Adrenal gland (tissue), 12 donors: ENCODE results near the gene KCTD10. TPM values are rescaled to one million over a fixed set of nuclear protein-coding genes. Genes with fewer than 3 reads are reported as not detected.
"Not testable (repeated sequence)": the region's sequence is repeated elsewhere in the genome, so short reads cannot be mapped to it uniquely, and the experiment has no call there.

Source experiments
- DNase-seq, 7 donors: peaks; one replicate each; pipeline ENCODE4 v3.0.0-alpha.2; 2019 to 2020
- H3K27ac ChIP-seq, 5 donors: fragments of 200-600 bp; sonication (generic) in 4 of 5; 1 replicate in 3 of 5; 2 replicates in 2 of 5; pipeline versions ENCODE4 v1.5.1 to v1.8.0; 2016 to 2020; ENCODE audit warnings: mild to moderate bottlenecking in 1 of 5
- H3K27me3 ChIP-seq: fragments of 200-600 bp; 2 replicates; pipeline ENCODE4 v1.8.0; 2021
- H3K36me3 ChIP-seq, 2 donors: fragments of 200-600 bp; replicated peaks in 1 of 2; 1 replicate in 1 of 2; 2 replicates in 1 of 2; pipeline versions ENCODE4 v1.5.1 to v1.8.0; 2018 to 2022
- H3K4me1 ChIP-seq, 2 donors: fragments of 200-600 bp; replicated peaks in 1 of 2; 1 replicate in 1 of 2; 2 replicates in 1 of 2; pipeline versions ENCODE4 v1.5.1 to v1.8.0; 2018 to 2021
- H3K4me3 ChIP-seq, 4 donors: fragments of 200-600 bp; sonication (generic) in 3 of 4; one replicate each; pipeline ENCODE4 v1.5.1; 2016 to 2018
- H3K9me3 ChIP-seq, 3 donors: fragments of 200-600 bp; sonication (generic) in 1 of 3; replicated peaks in 1 of 3; 1 replicate in 2 of 3; 2 replicates in 1 of 3; pipeline versions ENCODE4 v1.5.1 to v1.8.0; 2016 to 2021
- CTCF ChIP-seq, 6 experiments: fragments of 450-650 bp in 4 of 6; fragments of 200-600 bp in 2 of 6; sonication (generic) in 1 of 6; IDR thresholded peaks; 1 replicate in 5 of 6; 2 replicates in 1 of 6; pipeline versions ENCODE4 v1.5.1 to v1.8.0; 2016 to 2021; ENCODE audit warnings: antibody characterized with exemption in 6 of 6, mild to moderate bottlenecking in 2 of 6, moderate library complexity in 1 of 6
- POLR2A ChIP-seq, 2 donors: fragments of 450-650 bp; IDR thresholded peaks; one replicate each; pipeline ENCODE4 v1.6.1; 2017; ENCODE audit warnings: antibody characterized with exemption in 2 of 2, mild to moderate bottlenecking in 2 of 2, moderate library complexity in 1 of 2
- WGBS, 4 donors: extraction: QIAGEN DNeasy Blood & Tissue Kit in 2 of 4; methylation state at CpG; one replicate each; pipeline versions ENCODE4 v1.1.5 to v1.1.7; 2013 to 2017; 5-methylcytosine and 5-hydroxymethylcytosine counted together
- intact Hi-C, 2 donors: fragments of 100-400 bp; cut with DNase I; formaldehyde crosslinking; loops; one replicate each; pipeline versions ENCODE4 v1.14.1 to v1.15.0; 2022 to 2023
- polyA plus RNA-seq, 3 donors: library from polyadenylated mRNA; stranded (reverse); fragments of 200-250 nt in 2 of 3; fragments of 350-450 nt in 1 of 3; fragmentation: Illumina TruSeq in 1 of 3; extraction: RNeasy Lipid Tissue Mini Kit (QIAGEN cat#74804) in 1 of 3; gene quantifications; one replicate each; pipeline ENCODE4 v1.2.3, GENCODE V29; 2013 to 2014
- total RNA-seq, 9 donors: library from RNA; depleted of rRNA in 4 of 9; stranded (reverse); fragments of >200 nt in 4 of 9; fragments of 120-200 nt in 1 of 9; fragmentation: NEBNext Ultra II Directional in 1 of 9; extraction: Animal tissue kit (Norgen Biotek cat#: 25700) in 1 of 9; gene quantifications; one replicate each; pipeline versions ENCODE4 v1.1.0 to v1.2.4, GENCODE V29; 2013 to 2023
- donor health status: healthy with polysubstance abuse.
- donor health status: Bipolar disorder and iron deficiency.
- donor health status: DM: yes; HTN: yes; CAD: no.
- donor health status: DM: no; HTN: no; CAD: no.
- donor health status: DM: no; HTN: no; CAD: no.
- donor health status: DM: yes; HTN: yes; CAD: no.

The KCTD10 gene
- total and polyA plus RNA-seq, 12 donors = 21.6 to 77.8 (median 56.1) TPM

- WGBS, 4 donors = 1 to 2% (median 1%) methylated on average over 11 of the region's 11 CpGs
Measured at GRCh38 chr12:109476807-109477184, 304 bp downstream of the KCTD10 start.

GRCh38 chr12:109475993-109476806 is 900 bp downstream of the KCTD10 start:
- H3K27me3 ChIP-seq = no peaks in the 10 kb centered on the region
- H3K4me3 ChIP-seq = peak overlapping the region; percentile 56 to 84 (median 78)
- intact Hi-C loops = no loop called here
- H3K4me1 ChIP-seq = peaks cover 13 to 47% of the 10 kb centered on the region in 2 donors
- peak in 1 of 7 donors; percentile 54 for DNase-seq
- no peaks in the 10 kb centered on the region for H3K9me3 ChIP-seq
- TF ChIP-seq CTCF (IDR thresholded peaks at IDR 0.05) (no peak), POLR2A (IDR thresholded peaks at IDR 0.05) (no peak)
- peak overlapping the region in 4 of 5 donors; percentile 82 to 99 (median 94) for H3K27ac ChIP-seq
- no peaks in the 10 kb centered on the region for H3K36me3 ChIP-seq
- 16 to 23% (median 21%) methylated on average over 17 to 19 of the region's 19 CpGs for WGBS, 4 donors

More at GRCh38 chr12:109476807-109477184, 304 bp downstream of the KCTD10 start:
- TF ChIP-seq POLR2A (IDR thresholded peaks at IDR 0.05) = no peak
- no peak for TF ChIP-seq CTCF (IDR thresholded peaks at IDR 0.05)
- H3K27ac ChIP-seq = peak overlapping the region; percentile 82 to 99 (median 93)
- H3K36me3 ChIP-seq = no peaks in the 10 kb centered on the region
- DNase-seq = no peak
- H3K9me3 ChIP-seq = no peaks in the 10 kb centered on the region
- H3K4me3 ChIP-seq = peak overlapping the region; percentile 56 to 84 (median 78)
- intact Hi-C loops = no loop called here
- H3K27me3 ChIP-seq = no peaks in the 10 kb centered on the region
- peaks cover 13 to 46% of the 10 kb centered on the region in 2 donors for H3K4me1 ChIP-seq

GRCh38 chr12:109475121-109475520 is 2.0 kb downstream of the KCTD10 start:
- Histone ChIP-seq H3K27ac (peak overlapping the region in 1 of 5 donors; percentile 0), H3K36me3 (no peaks in the 10 kb centered on the region), H3K27me3 (no peaks in the 10 kb centered on the region), H3K4me1 (peaks cover 13 to 47% of the 10 kb centered on the region in 2 donors), H3K4me3 (no peak overlapping the region), H3K9me3 (no peaks in the 10 kb centered on the region)
- 89 to 94% (median 92%) methylated on average over 7 of the region's 7 CpGs for WGBS, 4 donors
- no peak for TF ChIP-seq CTCF (IDR thresholded peaks at IDR 0.05)
- no peak for TF ChIP-seq POLR2A (IDR thresholded peaks at IDR 0.05)
- intact Hi-C loops = no loop called here
- DNase-seq = peak in 1 of 7 donors; percentile 41

GRCh38 chr12:109473526-109474270 is 3.4 kb downstream of the KCTD10 start:
- DNase-seq = peak in 1 of 7 donors; percentile 35
- H3K27me3 ChIP-seq, intact Hi-C loops, H3K4me3 ChIP-seq, H3K9me3 ChIP-seq: not testable (repeated sequence)
- Histone ChIP-seq H3K4me1 (peaks cover 13 to 42% of the 10 kb centered on the region in 2 donors), H3K36me3 (peaks cover 0 to 14% of the 10 kb centered on the region in 2 donors), H3K27ac (peak overlapping the region in 3 of 5 donors; percentile 27 to 81 (median 54))
- 85 to 86% (median 86%) methylated on average over 16 of the region's 16 CpGs for WGBS, 4 donors
